ENCODE data around the gene NOXO1.
A peak's percentile ranks its signal among the peaks of the same experiment; 100 is the strongest.

The NOXO1 gene

GRCh38 chr16:2026461-2027023 is 45.3 kb upstream of the NOXO1 start, which contains the start of gene NHERF2:
TSS of gene NHERF2 (plus strand) at chr16:2026902. CDS start at chr16:2027006, 104 bp downstream.
- H3K4me3 ChIP-seq (replicated peaks in 1 of 2; ENCODE audit: low read depth in 2 of 2, low read length in 2 of 2), result peak within 1 kb of the TSS; percentile 59 to 67
- no peak for TF ChIP-seq CTCF (IDR thresholded peaks at IDR 0.05; ENCODE audit: low read depth, low read length)
- DNase-seq (ENCODE audit: low read depth in 2 of 2), result no peak

GRCh38 chr16:2025878-2026460 is 44.7 kb upstream of the NOXO1 start:
- TF ChIP-seq CTCF (IDR thresholded peaks at IDR 0.05; ENCODE audit: low read depth, low read length), result no peak
- no peak for DNase-seq (ENCODE audit: low read depth in 2 of 2)
- peak overlapping the region in 1 of 2 donors; percentile 36 for H3K4me3 ChIP-seq (replicated peaks in 1 of 2; ENCODE audit: low read depth in 2 of 2, low read length in 2 of 2)

- DNase-seq (ENCODE audit: low read depth in 2 of 2), result no peak
- TF ChIP-seq CTCF (IDR thresholded peaks at IDR 0.05; ENCODE audit: low read depth, low read length), result no peak
- H3K4me3 ChIP-seq (replicated peaks in 1 of 2; ENCODE audit: low read depth in 2 of 2, low read length in 2 of 2), result no peak overlapping the region
Observed at GRCh38 chr16:2025251-2025650, 44.0 kb upstream of the NOXO1 start.

- H3K4me3 ChIP-seq (replicated peaks in 1 of 2; ENCODE audit: low read depth in 2 of 2, low read length in 2 of 2), result no peak overlapping the region
- no peak for TF ChIP-seq CTCF (IDR thresholded peaks at IDR 0.05; ENCODE audit: low read depth, low read length)
- DNase-seq (ENCODE audit: low read depth in 2 of 2), result no peak
Observed at GRCh38 chr16:2024032-2024420, 42.8 kb upstream of the NOXO1 start.

GRCh38 chr16:2023092-2024031 is 42.1 kb upstream of the NOXO1 start:
- peak overlapping the region; percentile 21 to 36 for H3K4me3 ChIP-seq (replicated peaks in 1 of 2; ENCODE audit: low read depth in 2 of 2, low read length in 2 of 2)
- peak; percentile 87 to 90 for DNase-seq (ENCODE audit: low read depth in 2 of 2)
- TF ChIP-seq CTCF (IDR thresholded peaks at IDR 0.05; ENCODE audit: low read depth, low read length), result peak; percentile 91

- peak in 1 of 2 donors; percentile 68 for DNase-seq (ENCODE audit: low read depth in 2 of 2)
- H3K4me3 ChIP-seq (replicated peaks in 1 of 2; ENCODE audit: low read depth in 2 of 2, low read length in 2 of 2), result peak overlapping the region; percentile 21 to 36
- TF ChIP-seq CTCF (IDR thresholded peaks at IDR 0.05; ENCODE audit: low read depth, low read length), result no peak
Observed at GRCh38 chr16:2022723-2023091, 41.4 kb upstream of the NOXO1 start.

Measured in cardiac fibroblast (primary cell).